GM23338 (cell line): ENCODE results near the gene MPL. TPM values are rescaled to one million over a fixed set of nuclear protein-coding genes. Genes with fewer than 3 reads are reported as not detected.

Source experiments
- ATAC-seq: fragments of 200-7000 bp; cut with Tn5 transposase; 3 replicates; pipeline ENCODE4 v1.9.1; 2020
- DNase-seq: peaks from one replicate; pipeline ENCODE4 v3.0.0-alpha.2; 2015; ENCODE audit warnings: low spot score
- H2AFZ ChIP-seq: fragments of 200-600 bp; sonication (generic); 2 replicates; pipeline ENCODE4 v1.8.0; 2016; ENCODE audit warnings: antibody characterized with exemption, mild to moderate bottlenecking, moderate library complexity
- H3F3A ChIP-seq: fragments of 200-600 bp; sonication (generic); replicated peaks from 2 replicates; pipeline ENCODE4 v1.8.0; 2017; ENCODE audit warnings: antibody characterized with exemption, mixed run types, low read depth
- H3K27ac ChIP-seq: fragments of 200-600 bp; sonication (generic); 2 replicates; pipeline ENCODE4 v1.6.1; 2016; ENCODE audit warnings: low read depth
- H3K27me3 ChIP-seq: fragments of 200-600 bp; sonication (generic); 2 replicates; pipeline ENCODE4 v1.8.0; 2016; ENCODE audit warnings: mild to moderate bottlenecking, mixed run types, moderate library complexity; ENCODE audit not compliant: insufficient read depth
- H3K36me3 ChIP-seq: fragments of 200-600 bp; sonication (generic); 2 replicates; pipeline ENCODE4 v1.8.0; 2016; ENCODE audit warnings: mild to moderate bottlenecking; ENCODE audit not compliant: insufficient read depth
- H3K4me1 ChIP-seq: fragments of 200-600 bp; sonication (generic); 2 replicates; pipeline ENCODE4 v1.8.0; 2016; ENCODE audit warnings: mild to moderate bottlenecking, moderate library complexity; ENCODE audit not compliant: insufficient read depth
- H3K4me2 ChIP-seq: fragments of 200-600 bp; sonication (generic); 2 replicates; pipeline ENCODE4 v1.7.1; 2017; ENCODE audit warnings: mixed run types
- H3K4me3 ChIP-seq: fragments of 200-600 bp; sonication (generic); 2 replicates; pipeline ENCODE4 v1.6.1; 2016; ENCODE audit warnings: mixed run types
- H3K79me2 ChIP-seq: fragments of 200-600 bp; sonication (generic); replicated peaks from 2 replicates; pipeline ENCODE4 v1.8.0; 2017; ENCODE audit warnings: mild to moderate bottlenecking; ENCODE audit not compliant: insufficient read depth
- H3K9me2 ChIP-seq: fragments of 200-600 bp; sonication (generic); 2 replicates; pipeline ENCODE4 v1.8.0; 2017; ENCODE audit not compliant: insufficient read depth
- H4K20me1 ChIP-seq: fragments of 200-600 bp; sonication (generic); replicated peaks from 2 replicates; pipeline ENCODE4 v1.8.0; 2017; ENCODE audit warnings: mild to moderate bottlenecking; ENCODE audit not compliant: insufficient read depth
- H3K27ac Mint-ChIP-seq: 2 replicates; pipeline ENCODE4 v1.8.0; 2020; ENCODE audit warnings: inconsistent platforms, mild to moderate bottlenecking, moderate library complexity, mixed read lengths
- H3K27me3 Mint-ChIP-seq: 3 replicates; pipeline ENCODE4 v1.8.0; 2022; ENCODE audit warnings: low read depth, mild to moderate bottlenecking, moderate library complexity, mixed read lengths, inconsistent platforms; ENCODE audit not compliant: insufficient read depth, poor library complexity
- H3K36me3 Mint-ChIP-seq: 3 replicates; pipeline ENCODE4 v1.8.0; 2021; ENCODE audit warnings: low read depth, mild to moderate bottlenecking, inconsistent platforms, moderate library complexity, mixed read lengths
- H3K4me1 Mint-ChIP-seq: 3 replicates; pipeline ENCODE4 v1.8.0; 2020; ENCODE audit warnings: mild to moderate bottlenecking, inconsistent platforms, mixed read lengths
- H3K4me3 Mint-ChIP-seq: 3 replicates; pipeline ENCODE4 v1.8.0; 2021; ENCODE audit warnings: moderate library complexity, mild to moderate bottlenecking, inconsistent platforms, mixed read lengths
- H3K9me3 Mint-ChIP-seq: 3 replicates; pipeline ENCODE4 v1.8.0; 2020; ENCODE audit warnings: moderate library complexity, mild to moderate bottlenecking, inconsistent platforms, mixed read lengths
- CREB1 ChIP-seq: fragments of 250-450 bp; sonication (Bioruptor Pico); IDR thresholded peaks from 2 replicates; pipeline ENCODE4 v1.5.0; 2020; ENCODE audit warnings: low read depth, mild to moderate bottlenecking, moderate library complexity
- EZH2 ChIP-seq: fragments of 200-600 bp; sonication (generic); IDR thresholded peaks from one replicate; pipeline ENCODE4 v1.8.0; 2017; ENCODE audit warnings: antibody characterized with exemption, mild to moderate bottlenecking, low read depth; ENCODE audit not compliant: unreplicated experiment
- EZH2phosphoT487 ChIP-seq: fragments of 200-600 bp; sonication (generic); IDR thresholded peaks from one replicate; pipeline ENCODE4 v1.8.1; 2018; ENCODE audit warnings: antibody characterized with exemption; ENCODE audit not compliant: unreplicated experiment
- JUNB ChIP-seq: IDR thresholded peaks from one replicate; pipeline ENCODE4 v1.6.1; 2016; ENCODE audit warnings: antibody characterized with exemption; ENCODE audit not compliant: unreplicated experiment
- NANOG ChIP-seq: IDR thresholded peaks from 2 replicates; pipeline ENCODE4 v1.6.1; 2016; ENCODE audit warnings: antibody characterized with exemption, borderline replicate concordance
- POLR2AphosphoS5 ChIP-seq: IDR thresholded peaks from 2 replicates; pipeline ENCODE4 v1.6.1; 2016; ENCODE audit warnings: antibody characterized with exemption, low read depth
- ZNF114 ChIP-seq: fragments of 250-450 bp; sonication (Bioruptor Pico); IDR thresholded peaks from 2 replicates; pipeline ENCODE4 v1.5.0; 2020; ENCODE audit warnings: mild to moderate bottlenecking, moderate library complexity
- polyA plus RNA-seq: library from polyadenylated mRNA; unstranded; fragments of >200 nt; fragmentation: Nextera tagmentation; extraction: Ambion mirVana; gene quantifications from 2 replicates; pipeline ENCODE4 v1.2.1, GENCODE V29; 2016
- total RNA-seq: library from RNA; depleted of rRNA; stranded (reverse); fragments of >200 nt; shearing (Covaris generic); gene quantifications from 2 replicates; pipeline ENCODE4 v1.2.3, GENCODE V29; 2014
- TF ChIP-seq, protein P1 (sequence below): IDR thresholded peaks from one replicate; pipeline ENCODE4 v1.6.1; 2018; ENCODE audit warnings: antibody characterized with exemption; ENCODE audit not compliant: unreplicated experiment
- TF ChIP-seq, protein P2 (sequence below): IDR thresholded peaks from 2 replicates; pipeline ENCODE4 v1.6.1; 2016; ENCODE audit warnings: antibody characterized with exemption
- TF ChIP-seq, protein P3 (sequence below): fragments of 250-450 bp; sonication (Bioruptor Pico); IDR thresholded peaks from 2 replicates; pipeline ENCODE4 v1.5.0; 2020; ENCODE audit warnings: mild to moderate bottlenecking, moderate library complexity

MPL gene
- total and polyA plus RNA-seq, 2 experiments from 2014 or later, result not detected

DNA sequence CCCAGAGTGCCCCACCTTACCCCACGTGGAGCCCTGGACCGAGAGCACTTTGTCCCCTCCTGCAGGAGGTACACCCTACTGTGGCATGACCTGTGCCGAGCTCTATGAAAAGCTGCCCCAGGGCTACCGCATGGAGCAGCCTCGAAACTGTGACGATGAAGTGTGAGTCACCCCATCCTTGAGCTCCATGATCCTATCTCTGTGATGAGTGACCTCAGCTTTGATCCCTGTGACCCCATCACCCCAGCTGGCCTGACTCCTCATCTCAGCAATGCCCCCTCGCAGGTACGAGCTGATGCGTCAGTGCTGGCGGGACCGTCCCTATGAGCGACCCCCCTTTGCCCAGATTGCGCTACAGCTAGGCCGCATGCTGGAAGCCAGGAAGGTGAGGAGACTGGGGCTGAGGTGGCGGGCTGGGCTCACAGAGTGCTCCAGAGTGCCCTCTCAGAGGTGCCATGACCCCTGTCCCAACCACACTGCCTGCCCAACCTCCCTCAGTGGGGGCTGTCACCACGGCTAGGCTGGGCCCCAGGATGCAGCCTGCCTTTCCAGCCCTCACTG is 16.2 kb upstream of the MPL start:
- DNase-seq (no peak), ATAC-seq (no peak)
- no peaks in the 10 kb centered on the region for H3K4me1 ChIP-seq
- H3F3A ChIP-seq, result no peaks in the 10 kb centered on the region
- H3K27ac Mint-ChIP-seq, result no peak overlapping the region
- no peaks in the 10 kb centered on the region for H3K27me3 ChIP-seq
- peaks cover 14% of the 10 kb centered on the region for H3K27me3 Mint-ChIP-seq
- H2AFZ ChIP-seq, result no peak overlapping the region
- no peaks in the 10 kb centered on the region for H4K20me1 ChIP-seq
- no peaks in the 10 kb centered on the region for H3K79me2 ChIP-seq
- no peak for TF ChIP-seq CREB1 (CRISPR knock-in tag)
- no peak for TF ChIP-seq EZH2phosphoT487
- no peaks in the 10 kb centered on the region for H3K36me3 Mint-ChIP-seq
- H3K4me3 Mint-ChIP-seq, result no peak overlapping the region
- no peaks in the 10 kb centered on the region for H3K9me2 ChIP-seq
- no peak overlapping the region for H3K27ac ChIP-seq
- no peak overlapping the region for H3K4me2 ChIP-seq
- peaks cover 6% of the 10 kb centered on the region for H3K9me3 Mint-ChIP-seq
- H3K36me3 ChIP-seq, result 0 out of 2 replicates have a peak, but pooled peaks cover 3% of the 10 kb centered on the region
- peaks cover 11% of the 10 kb centered on the region; the same call in 2 of the 3 replicates for H3K4me1 Mint-ChIP-seq
- H3K4me3 ChIP-seq, result no peak overlapping the region

DNA sequence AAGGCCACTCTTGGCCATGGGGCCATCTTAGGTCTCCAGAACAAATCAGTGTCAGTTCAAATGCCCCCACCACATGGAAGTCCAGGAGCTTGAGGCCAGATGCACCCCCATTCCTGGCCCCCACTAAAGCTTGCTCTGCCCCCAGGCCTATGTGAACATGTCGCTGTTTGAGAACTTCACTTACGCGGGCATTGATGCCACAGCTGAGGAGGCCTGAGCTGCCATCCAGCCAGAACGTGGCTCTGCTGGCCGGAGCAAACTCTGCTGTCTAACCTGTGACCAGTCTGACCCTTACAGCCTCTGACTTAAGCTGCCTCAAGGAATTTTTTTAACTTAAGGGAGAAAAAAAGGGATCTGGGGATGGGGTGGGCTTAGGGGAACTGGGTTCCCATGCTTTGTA is 15.1 kb upstream of the MPL start:
- Histone ChIP-seq H4K20me1 (no peaks in the 10 kb centered on the region), H3K36me3 (0 out of 2 replicates have a peak, but pooled peaks cover 3% of the 10 kb centered on the region), H3K27ac (no peak overlapping the region), H3K79me2 (no peaks in the 10 kb centered on the region), H3F3A (no peaks in the 10 kb centered on the region), H2AFZ (no peak overlapping the region), H3K4me1 (no peaks in the 10 kb centered on the region), H3K4me2 (no peak overlapping the region), H3K9me2 (no peaks in the 10 kb centered on the region), H3K27me3 (no peaks in the 10 kb centered on the region), H3K4me3 (no peak overlapping the region)
- H3K36me3 Mint-ChIP-seq, result no peaks in the 10 kb centered on the region
- no peak overlapping the region for H3K4me3 Mint-ChIP-seq
- DNase-seq (no peak), ATAC-seq (no peak)
- H3K27me3 Mint-ChIP-seq, result peaks cover 17% of the 10 kb centered on the region
- peaks cover 11% of the 10 kb centered on the region; the same call in 2 of the 3 replicates for H3K4me1 Mint-ChIP-seq
- H3K27ac Mint-ChIP-seq, result no peak overlapping the region
- peaks cover 15% of the 10 kb centered on the region for H3K9me3 Mint-ChIP-seq
- TF ChIP-seq EZH2phosphoT487 (no peak), POLR2AphosphoS5 (no peak), CREB1 (CRISPR knock-in tag) (no peak), NANOG (no peak), EZH2 (no peak), ZNF114 (no peak), JUNB (no peak)
- TF ChIP-seq, protein P1, sequence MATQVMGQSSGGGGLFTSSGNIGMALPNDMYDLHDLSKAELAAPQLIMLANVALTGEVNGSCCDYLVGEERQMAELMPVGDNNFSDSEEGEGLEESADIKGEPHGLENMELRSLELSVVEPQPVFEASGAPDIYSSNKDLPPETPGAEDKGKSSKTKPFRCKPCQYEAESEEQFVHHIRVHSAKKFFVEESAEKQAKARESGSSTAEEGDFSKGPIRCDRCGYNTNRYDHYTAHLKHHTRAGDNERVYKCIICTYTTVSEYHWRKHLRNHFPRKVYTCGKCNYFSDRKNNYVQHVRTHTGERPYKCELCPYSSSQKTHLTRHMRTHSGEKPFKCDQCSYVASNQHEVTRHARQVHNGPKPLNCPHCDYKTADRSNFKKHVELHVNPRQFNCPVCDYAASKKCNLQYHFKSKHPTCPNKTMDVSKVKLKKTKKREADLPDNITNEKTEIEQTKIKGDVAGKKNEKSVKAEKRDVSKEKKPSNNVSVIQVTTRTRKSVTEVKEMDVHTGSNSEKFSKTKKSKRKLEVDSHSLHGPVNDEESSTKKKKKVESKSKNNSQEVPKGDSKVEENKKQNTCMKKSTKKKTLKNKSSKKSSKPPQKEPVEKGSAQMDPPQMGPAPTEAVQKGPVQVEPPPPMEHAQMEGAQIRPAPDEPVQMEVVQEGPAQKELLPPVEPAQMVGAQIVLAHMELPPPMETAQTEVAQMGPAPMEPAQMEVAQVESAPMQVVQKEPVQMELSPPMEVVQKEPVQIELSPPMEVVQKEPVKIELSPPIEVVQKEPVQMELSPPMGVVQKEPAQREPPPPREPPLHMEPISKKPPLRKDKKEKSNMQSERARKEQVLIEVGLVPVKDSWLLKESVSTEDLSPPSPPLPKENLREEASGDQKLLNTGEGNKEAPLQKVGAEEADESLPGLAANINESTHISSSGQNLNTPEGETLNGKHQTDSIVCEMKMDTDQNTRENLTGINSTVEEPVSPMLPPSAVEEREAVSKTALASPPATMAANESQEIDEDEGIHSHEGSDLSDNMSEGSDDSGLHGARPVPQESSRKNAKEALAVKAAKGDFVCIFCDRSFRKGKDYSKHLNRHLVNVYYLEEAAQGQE, result no peak
- TF ChIP-seq, protein P2, sequence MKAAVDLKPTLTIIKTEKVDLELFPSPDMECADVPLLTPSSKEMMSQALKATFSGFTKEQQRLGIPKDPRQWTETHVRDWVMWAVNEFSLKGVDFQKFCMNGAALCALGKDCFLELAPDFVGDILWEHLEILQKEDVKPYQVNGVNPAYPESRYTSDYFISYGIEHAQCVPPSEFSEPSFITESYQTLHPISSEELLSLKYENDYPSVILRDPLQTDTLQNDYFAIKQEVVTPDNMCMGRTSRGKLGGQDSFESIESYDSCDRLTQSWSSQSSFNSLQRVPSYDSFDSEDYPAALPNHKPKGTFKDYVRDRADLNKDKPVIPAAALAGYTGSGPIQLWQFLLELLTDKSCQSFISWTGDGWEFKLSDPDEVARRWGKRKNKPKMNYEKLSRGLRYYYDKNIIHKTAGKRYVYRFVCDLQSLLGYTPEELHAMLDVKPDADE, result no peak
- TF ChIP-seq, protein P3, sequence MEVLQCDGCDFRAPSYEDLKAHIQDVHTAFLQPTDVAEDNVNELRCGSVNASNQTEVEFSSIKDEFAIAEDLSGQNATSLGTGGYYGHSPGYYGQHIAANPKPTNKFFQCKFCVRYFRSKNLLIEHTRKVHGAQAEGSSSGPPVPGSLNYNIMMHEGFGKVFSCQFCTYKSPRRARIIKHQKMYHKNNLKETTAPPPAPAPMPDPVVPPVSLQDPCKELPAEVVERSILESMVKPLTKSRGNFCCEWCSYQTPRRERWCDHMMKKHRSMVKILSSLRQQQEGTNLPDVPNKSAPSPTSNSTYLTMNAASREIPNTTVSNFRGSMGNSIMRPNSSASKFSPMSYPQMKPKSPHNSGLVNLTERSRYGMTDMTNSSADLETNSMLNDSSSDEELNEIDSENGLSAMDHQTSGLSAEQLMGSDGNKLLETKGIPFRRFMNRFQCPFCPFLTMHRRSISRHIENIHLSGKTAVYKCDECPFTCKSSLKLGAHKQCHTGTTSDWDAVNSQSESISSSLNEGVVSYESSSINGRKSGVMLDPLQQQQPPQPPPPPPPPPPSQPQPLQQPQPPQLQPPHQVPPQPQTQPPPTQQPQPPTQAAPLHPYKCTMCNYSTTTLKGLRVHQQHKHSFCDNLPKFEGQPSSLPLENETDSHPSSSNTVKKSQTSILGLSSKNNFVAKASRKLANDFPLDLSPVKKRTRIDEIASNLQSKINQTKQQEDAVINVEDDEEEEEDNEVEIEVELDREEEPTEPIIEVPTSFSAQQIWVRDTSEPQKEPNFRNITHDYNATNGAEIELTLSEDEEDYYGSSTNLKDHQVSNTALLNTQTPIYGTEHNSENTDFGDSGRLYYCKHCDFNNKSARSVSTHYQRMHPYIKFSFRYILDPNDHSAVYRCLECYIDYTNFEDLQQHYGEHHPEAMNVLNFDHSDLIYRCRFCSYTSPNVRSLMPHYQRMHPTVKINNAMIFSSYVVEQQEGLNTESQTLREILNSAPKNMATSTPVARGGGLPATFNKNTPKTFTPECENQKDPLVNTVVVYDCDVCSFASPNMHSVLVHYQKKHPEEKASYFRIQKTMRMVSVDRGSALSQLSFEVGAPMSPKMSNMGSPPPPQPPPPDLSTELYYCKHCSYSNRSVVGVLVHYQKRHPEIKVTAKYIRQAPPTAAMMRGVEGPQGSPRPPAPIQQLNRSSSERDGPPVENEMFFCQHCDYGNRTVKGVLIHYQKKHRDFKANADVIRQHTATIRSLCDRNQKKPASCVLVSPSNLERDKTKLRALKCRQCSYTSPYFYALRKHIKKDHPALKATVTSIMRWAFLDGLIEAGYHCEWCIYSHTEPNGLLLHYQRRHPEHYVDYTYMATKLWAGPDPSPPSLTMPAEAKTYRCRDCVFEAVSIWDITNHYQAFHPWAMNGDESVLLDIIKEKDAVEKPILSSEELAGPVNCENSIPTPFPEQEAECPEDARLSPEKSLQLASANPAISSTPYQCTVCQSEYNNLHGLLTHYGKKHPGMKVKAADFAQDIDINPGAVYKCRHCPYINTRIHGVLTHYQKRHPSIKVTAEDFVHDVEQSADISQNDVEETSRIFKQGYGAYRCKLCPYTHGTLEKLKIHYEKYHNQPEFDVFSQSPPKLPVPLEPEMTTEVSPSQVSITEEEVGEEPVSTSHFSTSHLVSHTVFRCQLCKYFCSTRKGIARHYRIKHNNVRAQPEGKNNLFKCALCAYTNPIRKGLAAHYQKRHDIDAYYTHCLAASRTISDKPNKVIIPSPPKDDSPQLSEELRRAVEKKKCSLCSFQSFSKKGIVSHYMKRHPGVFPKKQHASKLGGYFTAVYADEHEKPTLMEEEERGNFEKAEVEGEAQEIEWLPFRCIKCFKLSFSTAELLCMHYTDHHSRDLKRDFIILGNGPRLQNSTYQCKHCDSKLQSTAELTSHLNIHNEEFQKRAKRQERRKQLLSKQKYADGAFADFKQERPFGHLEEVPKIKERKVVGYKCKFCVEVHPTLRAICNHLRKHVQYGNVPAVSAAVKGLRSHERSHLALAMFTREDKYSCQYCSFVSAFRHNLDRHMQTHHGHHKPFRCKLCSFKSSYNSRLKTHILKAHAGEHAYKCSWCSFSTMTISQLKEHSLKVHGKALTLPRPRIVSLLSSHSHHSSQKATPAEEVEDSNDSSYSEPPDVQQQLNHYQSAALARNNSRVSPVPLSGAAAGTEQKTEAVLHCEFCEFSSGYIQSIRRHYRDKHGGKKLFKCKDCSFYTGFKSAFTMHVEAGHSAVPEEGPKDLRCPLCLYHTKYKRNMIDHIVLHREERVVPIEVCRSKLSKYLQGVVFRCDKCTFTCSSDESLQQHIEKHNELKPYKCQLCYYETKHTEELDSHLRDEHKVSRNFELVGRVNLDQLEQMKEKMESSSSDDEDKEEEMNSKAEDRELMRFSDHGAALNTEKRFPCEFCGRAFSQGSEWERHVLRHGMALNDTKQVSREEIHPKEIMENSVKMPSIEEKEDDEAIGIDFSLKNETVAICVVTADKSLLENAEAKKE (CRISPR knock-in tag), result no peak
